Measurements from ENCODE around the gene WNT8A.

The WNT8A gene

DNA sequence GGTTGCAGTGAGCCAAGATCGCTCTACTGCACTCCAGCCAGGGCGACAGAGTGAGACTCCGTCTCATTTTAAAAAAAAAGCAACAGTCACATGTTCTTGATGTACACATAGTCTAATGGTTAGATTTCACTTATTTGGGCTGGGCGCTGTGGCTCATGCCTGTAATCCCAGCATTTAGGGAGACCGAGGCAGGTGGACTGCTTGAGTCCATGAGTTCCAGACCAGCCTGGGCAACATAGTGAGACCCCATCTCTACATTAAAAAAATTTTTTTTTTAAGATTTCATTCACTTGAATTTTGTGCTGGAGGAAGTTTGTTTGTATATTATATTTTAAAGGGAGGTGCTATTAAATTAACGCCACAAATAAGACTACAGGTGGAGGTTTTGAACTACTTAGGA, 21.9 kb downstream of the WNT8A start:
- Mint-ChIP-seq H3K36me3 (ENCODE audit: low read depth) (no peaks in the 10 kb centered on the region), H3K9me3 (no peaks in the 10 kb centered on the region), H3K4me3 (no peak overlapping the region), H3K27me3 (peaks cover 8% of the 10 kb centered on the region), H3K4me1 (ENCODE audit: low read depth) (peaks cover 3% of the 10 kb centered on the region), H3K27ac (no peak overlapping the region)

DNA sequence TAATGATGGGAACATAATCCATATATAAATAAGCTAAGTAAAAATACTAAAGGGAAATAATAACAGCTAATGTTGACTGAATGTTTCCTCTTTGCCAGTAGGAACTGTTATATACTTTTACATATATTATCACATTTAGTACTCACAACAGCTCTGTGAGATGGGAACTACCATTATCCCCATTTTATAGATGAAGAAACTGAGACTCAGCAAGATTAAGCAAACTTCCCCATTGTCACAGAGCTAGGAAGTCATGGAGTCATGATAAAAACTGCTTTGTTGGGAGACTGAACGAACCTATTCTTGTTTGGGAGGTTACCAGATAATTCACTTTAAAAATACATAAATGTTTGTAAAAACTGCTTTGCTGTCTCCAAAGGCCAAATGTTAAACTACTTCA, 23.4 kb downstream of the WNT8A start:
- Mint-ChIP-seq H3K4me1 (ENCODE audit: low read depth) (peaks cover 3% of the 10 kb centered on the region), H3K27me3 (peaks cover 4% of the 10 kb centered on the region), H3K27ac (no peak overlapping the region), H3K9me3 (no peaks in the 10 kb centered on the region), H3K4me3 (no peak overlapping the region), H3K36me3 (ENCODE audit: low read depth) (no peaks in the 10 kb centered on the region)

DNA sequence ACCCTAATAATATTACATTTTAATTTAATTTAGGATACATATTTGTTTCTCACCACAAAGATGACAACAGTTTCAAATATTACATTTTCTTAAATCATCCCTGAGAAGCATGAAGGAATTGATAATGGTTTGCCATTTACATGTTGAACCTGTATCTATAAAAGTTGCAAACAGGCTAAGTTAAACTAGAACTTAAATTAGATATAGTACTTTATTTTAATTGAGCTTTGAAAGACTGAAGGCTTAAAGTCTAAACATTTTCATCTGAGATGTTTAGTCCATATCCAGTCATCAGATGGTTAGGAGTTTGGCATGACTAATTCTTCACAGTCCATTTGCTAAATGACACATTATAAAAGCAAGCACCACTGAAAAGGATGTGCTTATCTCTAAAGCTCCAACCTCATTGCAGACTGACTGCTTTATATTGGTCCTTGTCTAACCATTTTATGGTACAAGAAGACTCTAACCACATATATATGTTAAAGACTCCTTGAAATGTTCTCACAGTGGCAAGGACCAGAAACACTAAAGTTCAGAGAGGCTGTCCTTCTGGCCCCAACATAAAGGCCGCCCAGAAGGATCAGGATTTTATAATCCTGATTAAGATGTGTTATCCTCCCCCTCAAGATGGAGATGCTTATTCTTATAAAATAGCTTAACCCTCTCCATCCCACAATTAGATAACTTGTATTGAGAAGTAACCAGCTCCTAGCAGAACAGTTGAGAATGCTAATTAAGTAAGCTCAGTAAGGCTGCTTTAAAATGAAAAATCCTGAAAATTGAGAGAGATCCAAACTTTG, 25.8 kb downstream of the WNT8A start:
- Mint-ChIP-seq H3K4me3 (no peak overlapping the region), H3K4me1 (ENCODE audit: low read depth) (no peaks in the 10 kb centered on the region), H3K9me3 (no peaks in the 10 kb centered on the region), H3K36me3 (ENCODE audit: low read depth) (no peaks in the 10 kb centered on the region), H3K27ac (no peak overlapping the region), H3K27me3 (peaks cover 4% of the 10 kb centered on the region)

DNA sequence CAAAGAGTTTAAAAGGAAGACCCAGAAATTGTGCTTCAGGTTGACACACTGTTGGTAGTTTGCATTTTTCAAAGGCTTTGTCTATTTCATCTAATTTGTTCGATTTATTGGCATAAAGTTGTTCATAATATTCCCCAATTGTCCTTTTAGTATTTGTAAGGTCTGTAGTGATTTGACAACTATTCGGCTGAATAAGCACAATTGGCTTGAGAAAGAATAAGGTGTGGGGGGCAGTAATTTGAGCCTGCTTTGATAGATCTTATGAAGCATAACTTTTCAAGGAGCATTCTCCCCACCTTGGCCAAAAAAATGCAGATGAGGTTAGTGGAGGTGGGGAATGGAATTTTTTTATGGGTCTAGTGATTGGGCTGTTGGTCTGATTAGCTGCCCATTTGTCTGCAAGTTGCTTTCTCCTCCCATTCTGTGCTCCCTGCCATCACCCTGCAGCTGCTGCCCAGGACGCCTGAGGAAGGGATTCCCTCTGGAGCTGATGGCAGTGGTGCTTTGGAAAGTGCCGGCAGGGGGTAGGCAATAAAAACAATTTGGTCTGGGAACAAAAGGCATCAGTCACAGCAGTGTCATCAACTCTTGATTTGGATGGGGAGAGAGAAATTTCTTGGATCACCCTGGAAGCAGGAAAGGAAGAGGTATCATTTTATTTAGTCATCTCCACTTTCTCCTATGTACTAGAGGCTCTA, 26.6 kb downstream of the WNT8A start:
- no peak overlapping the region for H3K4me3 Mint-ChIP-seq
- no peaks in the 10 kb centered on the region for H3K9me3 Mint-ChIP-seq
- H3K36me3 Mint-ChIP-seq (ENCODE audit: low read depth), result no peaks in the 10 kb centered on the region
- no peaks in the 10 kb centered on the region for H3K4me1 Mint-ChIP-seq (ENCODE audit: low read depth)
- H3K27me3 Mint-ChIP-seq, result peaks cover 4% of the 10 kb centered on the region
- H3K27ac Mint-ChIP-seq, result no peak overlapping the region

DNA sequence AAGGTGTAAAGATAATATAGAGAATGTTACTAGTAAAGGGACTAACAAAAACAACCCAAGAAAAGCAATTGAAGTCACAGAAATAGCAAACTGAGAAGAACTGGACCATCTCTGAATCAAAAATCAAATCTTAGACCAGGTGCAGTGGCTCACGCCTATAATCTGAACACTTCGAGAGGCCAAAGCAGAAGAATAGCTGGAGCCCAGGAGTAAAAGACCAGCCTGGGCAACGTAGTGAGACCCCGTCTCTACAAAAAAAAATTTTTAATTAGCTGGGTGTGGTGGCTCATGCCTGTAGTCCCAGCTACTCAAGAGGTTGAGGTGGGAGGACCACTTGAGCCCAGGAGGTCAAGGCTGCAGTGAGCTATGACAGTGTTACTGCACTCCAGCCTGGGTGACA, 27.3 kb downstream of the WNT8A start:
- Mint-ChIP-seq H3K36me3 (ENCODE audit: low read depth) (no peaks in the 10 kb centered on the region), H3K4me1 (ENCODE audit: low read depth) (no peaks in the 10 kb centered on the region), H3K27ac (no peak overlapping the region), H3K9me3 (no peaks in the 10 kb centered on the region), H3K27me3 (peaks cover 4% of the 10 kb centered on the region), H3K4me3 (no peak overlapping the region)

DNA sequence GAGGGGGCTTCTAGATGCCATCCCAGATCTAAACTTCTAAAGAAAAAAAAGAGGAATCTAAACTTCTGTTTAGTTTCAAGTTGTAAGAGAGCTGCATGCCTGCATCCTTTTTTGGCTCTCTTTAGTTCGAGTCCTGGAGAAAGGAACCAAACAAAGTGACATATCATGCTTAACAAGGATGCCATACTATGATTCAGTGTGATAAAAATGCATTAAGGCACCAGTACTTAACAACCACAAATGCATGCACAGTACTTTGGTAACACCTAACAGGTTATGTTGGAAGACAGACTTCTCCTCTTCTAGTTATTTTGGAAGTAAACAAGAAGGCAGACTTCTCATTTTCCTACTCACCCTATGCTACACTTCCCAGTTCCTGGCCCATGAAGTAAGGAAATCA, 28.1 kb downstream of the WNT8A start:
- no peak overlapping the region for H3K27ac Mint-ChIP-seq
- H3K4me3 Mint-ChIP-seq, result no peak overlapping the region
- no peaks in the 10 kb centered on the region for H3K36me3 Mint-ChIP-seq (ENCODE audit: low read depth)
- H3K4me1 Mint-ChIP-seq (ENCODE audit: low read depth), result no peaks in the 10 kb centered on the region
- H3K27me3 Mint-ChIP-seq, result peaks cover 4% of the 10 kb centered on the region
- no peaks in the 10 kb centered on the region for H3K9me3 Mint-ChIP-seq

DNA sequence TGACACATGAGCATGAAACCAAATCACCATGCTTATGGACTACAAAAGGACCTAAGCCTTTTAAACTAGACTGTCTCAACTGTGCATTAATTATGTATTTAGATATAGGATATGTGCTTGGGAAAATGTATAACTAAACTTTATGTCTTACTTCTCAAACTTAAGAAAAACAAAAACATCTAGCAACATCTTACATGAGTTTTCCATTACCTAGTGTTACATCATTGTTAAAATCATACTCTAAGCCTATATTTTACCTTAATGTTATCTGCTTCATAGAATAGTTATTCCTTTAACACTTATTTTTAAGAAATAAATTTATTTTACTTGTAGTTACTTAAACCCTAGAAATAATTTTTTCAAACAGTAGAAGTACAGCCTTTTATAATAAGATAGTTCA, 31.4 kb downstream of the WNT8A start:
- Mint-ChIP-seq H3K27me3 (peaks cover 3% of the 10 kb centered on the region), H3K27ac (no peak overlapping the region), H3K36me3 (ENCODE audit: low read depth) (no peaks in the 10 kb centered on the region), H3K9me3 (no peaks in the 10 kb centered on the region), H3K4me1 (ENCODE audit: low read depth) (no peaks in the 10 kb centered on the region), H3K4me3 (no peak overlapping the region)

DNA sequence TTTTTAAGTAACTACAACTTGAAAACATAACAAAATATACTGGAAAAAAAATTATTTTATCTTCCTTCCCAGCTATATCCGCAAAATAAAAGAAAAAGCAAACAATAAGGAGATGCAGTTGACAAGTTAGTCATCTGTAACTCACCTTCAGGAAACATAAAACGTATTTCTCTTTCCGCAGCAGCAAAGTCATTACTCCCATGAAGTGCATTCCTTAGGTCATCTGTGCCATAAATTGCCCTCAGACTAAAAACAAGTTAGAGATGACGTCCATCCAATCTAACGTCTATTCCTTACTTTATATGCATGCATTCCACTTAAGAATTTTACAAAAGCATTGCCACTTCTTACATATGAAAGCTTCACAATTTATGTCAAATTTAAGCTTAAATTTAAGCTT, 44.5 kb downstream of the WNT8A start:
- H3K27me3 Mint-ChIP-seq, result peaks cover 5% of the 10 kb centered on the region
- H3K36me3 Mint-ChIP-seq (ENCODE audit: low read depth), result no peaks in the 10 kb centered on the region
- no peak overlapping the region for H3K4me3 Mint-ChIP-seq
- no peak overlapping the region for H3K27ac Mint-ChIP-seq
- no peaks in the 10 kb centered on the region for H3K4me1 Mint-ChIP-seq (ENCODE audit: low read depth)
- no peaks in the 10 kb centered on the region for H3K9me3 Mint-ChIP-seq

DNA sequence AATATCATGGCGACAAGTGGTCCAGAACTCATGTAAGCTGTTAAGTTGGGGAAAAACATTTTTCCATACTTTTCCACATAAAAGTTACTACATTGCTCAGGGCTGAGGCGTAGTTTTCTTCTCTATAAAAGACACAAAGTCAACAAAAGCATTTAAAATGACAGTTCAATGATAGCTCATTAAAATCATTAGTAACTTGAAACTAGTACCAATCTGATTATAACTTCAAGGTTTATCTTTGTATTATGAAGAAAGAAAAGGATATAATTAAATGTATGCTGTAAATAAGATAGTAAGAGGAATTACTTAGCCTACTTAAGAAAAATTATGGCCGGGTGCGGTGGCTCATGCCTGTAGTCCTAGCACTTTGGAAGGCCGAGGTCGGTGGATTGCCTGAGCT, 45.5 kb downstream of the WNT8A start:
- no peaks in the 10 kb centered on the region for H3K9me3 Mint-ChIP-seq
- no peak overlapping the region for H3K4me3 Mint-ChIP-seq
- H3K27me3 Mint-ChIP-seq, result peaks cover 10% of the 10 kb centered on the region
- no peaks in the 10 kb centered on the region for H3K36me3 Mint-ChIP-seq (ENCODE audit: low read depth)
- no peaks in the 10 kb centered on the region for H3K4me1 Mint-ChIP-seq (ENCODE audit: low read depth)
- H3K27ac Mint-ChIP-seq, result no peak overlapping the region

DNA sequence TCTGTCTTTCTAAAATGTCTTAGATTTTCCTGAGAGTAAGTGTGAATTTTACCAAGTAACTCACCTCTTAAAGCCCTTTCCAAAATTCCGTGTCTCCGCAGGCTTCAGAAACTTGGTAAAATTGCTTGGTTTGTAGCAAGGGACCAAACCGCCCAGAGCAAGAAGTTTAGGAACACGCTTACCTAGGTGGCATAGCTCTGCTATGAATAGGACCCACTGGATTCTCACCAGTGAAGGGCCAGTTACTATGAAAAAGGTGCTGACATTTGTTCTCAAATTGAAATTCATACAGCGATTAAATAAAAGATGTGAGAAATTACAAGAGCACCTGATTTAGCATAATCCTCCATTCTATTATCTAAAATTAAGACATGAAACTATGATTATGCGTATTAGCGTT, 48.7 kb downstream of the WNT8A start:
- no peak overlapping the region for H3K4me3 Mint-ChIP-seq
- no peaks in the 10 kb centered on the region for H3K4me1 Mint-ChIP-seq (ENCODE audit: low read depth)
- H3K36me3 Mint-ChIP-seq (ENCODE audit: low read depth), result no peaks in the 10 kb centered on the region
- H3K27me3 Mint-ChIP-seq, result peaks cover 18% of the 10 kb centered on the region
- no peak overlapping the region for H3K27ac Mint-ChIP-seq
- no peaks in the 10 kb centered on the region for H3K9me3 Mint-ChIP-seq

DNA sequence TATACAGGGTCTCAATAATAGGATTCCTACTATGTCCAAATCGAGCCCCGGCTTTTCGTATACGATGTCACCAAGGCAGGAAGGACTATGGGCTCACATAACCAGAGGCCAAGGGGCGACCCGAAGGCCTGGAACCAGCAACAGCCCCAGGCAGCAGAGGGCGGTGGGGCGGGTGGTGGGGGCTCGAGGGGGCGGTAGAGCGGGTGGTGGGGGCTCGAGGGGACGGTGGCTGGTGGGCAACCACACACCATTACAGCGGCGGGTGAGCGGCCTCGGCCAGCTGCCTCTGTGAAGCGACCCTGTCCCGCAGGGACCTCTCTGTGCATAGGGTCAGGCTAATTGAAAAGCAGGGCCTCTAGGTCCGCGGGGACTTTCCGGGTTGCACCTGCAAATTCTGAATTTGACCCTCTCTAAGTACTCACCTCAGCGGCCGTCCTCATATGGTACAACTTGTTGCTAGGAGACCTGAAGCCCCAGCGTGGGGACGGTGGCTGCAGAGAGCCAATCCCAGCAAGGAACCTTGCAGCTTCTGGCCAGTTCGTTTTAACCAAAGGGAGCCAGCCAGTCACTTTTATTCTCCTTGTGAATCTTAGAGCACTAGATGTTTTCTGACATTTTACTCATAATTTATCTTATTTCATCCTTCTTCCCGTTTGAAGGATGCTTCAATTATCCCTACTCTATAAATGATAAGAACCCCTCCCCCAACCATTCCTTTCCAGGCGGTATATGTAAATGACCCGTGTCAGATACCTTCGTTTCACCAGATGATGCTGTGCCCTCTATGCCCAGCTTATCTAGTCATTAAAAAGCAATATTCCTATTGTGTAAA, 55.3 kb downstream of the WNT8A start, which contains the start of gene NME5:
Gene NME5, minus strand, starts transcription at position 480 of the 832 bp plus-strand sequence. CDS start 648 bp downstream, outside the sequence.
- Mint-ChIP-seq H3K4me1 (ENCODE audit: low read depth) (peaks cover 8% of the 10 kb centered on the region), H3K36me3 (ENCODE audit: low read depth) (no peaks in the 10 kb centered on the region), H3K27me3 (peaks cover 18% of the 10 kb centered on the region), H3K27ac (no peak within 1 kb of the TSS), H3K4me3 (no peak within 1 kb of the TSS), H3K9me3 (no peaks in the 10 kb centered on the region)

DNA sequence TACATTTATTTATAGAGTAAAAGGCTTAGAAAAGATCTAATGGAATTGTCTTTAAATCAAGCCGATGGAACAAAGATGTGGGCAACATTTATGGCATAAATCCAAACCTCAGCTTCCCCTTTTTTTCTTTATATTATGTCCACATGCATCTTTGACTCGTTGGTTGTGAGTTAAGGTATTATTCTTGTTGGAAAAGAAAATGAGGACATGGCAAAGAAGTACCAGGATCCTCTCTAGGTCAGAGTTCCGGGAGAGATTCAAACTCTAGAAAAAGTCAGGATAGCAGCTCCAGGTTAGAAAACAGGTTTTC, 55.9 kb downstream of the WNT8A start:
- H3K27ac Mint-ChIP-seq, result no peak overlapping the region
- peaks cover 8% of the 10 kb centered on the region for H3K4me1 Mint-ChIP-seq (ENCODE audit: low read depth)
- no peak overlapping the region for H3K4me3 Mint-ChIP-seq
- H3K27me3 Mint-ChIP-seq, result peaks cover 18% of the 10 kb centered on the region
- H3K36me3 Mint-ChIP-seq (ENCODE audit: low read depth), result no peaks in the 10 kb centered on the region
- H3K9me3 Mint-ChIP-seq, result no peaks in the 10 kb centered on the region

DNA sequence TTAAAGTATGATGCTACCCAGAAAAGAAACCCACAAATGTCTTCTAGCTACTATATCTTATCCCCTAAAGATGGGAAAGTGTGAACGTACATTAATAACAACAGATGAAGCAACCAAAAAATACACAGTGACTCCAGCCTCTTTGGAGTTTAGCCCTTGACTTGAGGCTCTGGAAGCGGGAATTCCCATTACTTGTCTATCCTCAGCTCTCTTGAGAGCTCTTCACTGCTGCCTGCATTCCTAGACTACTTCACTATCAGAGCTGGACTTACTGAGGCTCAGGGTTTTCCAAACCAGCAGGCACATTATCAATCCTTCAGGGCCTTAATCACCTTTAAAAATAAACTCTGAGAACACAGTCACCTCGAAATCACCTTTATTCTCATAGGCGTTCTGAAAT, 56.4 kb downstream of the WNT8A start:
- H3K4me3 Mint-ChIP-seq, result no peak overlapping the region
- peaks cover 8% of the 10 kb centered on the region for H3K4me1 Mint-ChIP-seq (ENCODE audit: low read depth)
- no peaks in the 10 kb centered on the region for H3K9me3 Mint-ChIP-seq
- H3K27me3 Mint-ChIP-seq, result peaks cover 18% of the 10 kb centered on the region
- H3K36me3 Mint-ChIP-seq (ENCODE audit: low read depth), result no peaks in the 10 kb centered on the region
- no peak overlapping the region for H3K27ac Mint-ChIP-seq
